ENCODE results near the gene RPTN. TPM values are rescaled to one million over a fixed set of nuclear protein-coding genes. Genes with fewer than 3 reads are reported as not detected.

RPTN gene
- total RNA-seq, 1 experiment from 2014 or later: not detected

DNA sequence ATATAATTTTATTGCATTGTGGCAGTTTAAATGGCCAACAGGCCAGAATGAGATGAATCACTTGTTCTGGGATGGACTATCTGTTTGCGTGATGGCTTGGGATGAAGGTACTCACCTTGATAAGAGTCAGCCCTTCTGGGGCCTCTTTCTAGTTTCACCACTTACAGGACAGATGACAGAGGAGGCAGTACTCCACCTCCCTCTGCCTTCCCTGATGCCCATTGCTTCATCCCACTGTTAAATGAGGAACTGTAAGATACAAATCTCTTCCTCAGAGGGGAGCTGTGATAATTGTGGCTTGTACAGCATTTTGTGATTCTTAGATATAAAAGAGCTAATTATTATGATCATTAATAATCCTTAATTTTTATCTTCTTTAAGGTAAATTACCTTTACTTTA lies 40.1 kb downstream of the RPTN start:
- Histone ChIP-seq H4K8ac (replicated peaks; ENCODE audit: insufficient read length, low read depth, low read length) (no peak overlapping the region), H3K18ac (ENCODE audit: insufficient read length, low read depth, low read length) (no peak overlapping the region), H3K14ac (ENCODE audit: insufficient read depth, low read length) (no peak overlapping the region), H3K4me2 (ENCODE audit: insufficient read depth, insufficient read length, low read length) (no peak overlapping the region), H2BK120ac (ENCODE audit: low read depth, low read length, poor library complexity, severe bottlenecking) (no peak overlapping the region), H3K9me3 (ENCODE audit: control insufficient read depth, low read depth, low read length) (peaks cover 30% of the 10 kb centered on the region), H2BK15ac (ENCODE audit: low read depth, low read length) (no peak overlapping the region), H3K23me2 (ENCODE audit: insufficient read length, low read depth, low read length, poor library complexity, severe bottlenecking) (no peaks in the 10 kb centered on the region), H2BK5ac (ENCODE audit: insufficient read length, low read length) (no peak overlapping the region), H2AK5ac (ENCODE audit: insufficient read length, low read length) (no peak overlapping the region), H3K23ac (ENCODE audit: insufficient read length, low read depth, low read length) (no peak overlapping the region), H3K79me1 (ENCODE audit: insufficient read depth, low read depth, low read length, poor library complexity, severe bottlenecking) (no peaks in the 10 kb centered on the region), H3K27ac (ENCODE audit: insufficient read length, low read depth, low read length) (no peak overlapping the region), H2BK20ac (ENCODE audit: low read depth, low read length, poor library complexity, severe bottlenecking) (no peak overlapping the region), H4K91ac (ENCODE audit: insufficient read length, low read depth, low read length) (no peak overlapping the region), H4K20me1 (ENCODE audit: control insufficient read depth, insufficient read depth, insufficient read length) (no peaks in the 10 kb centered on the region), H3K4me1 (ENCODE audit: insufficient read depth, low read length) (no peaks in the 10 kb centered on the region), H3K9ac (ENCODE audit: extremely low read depth, insufficient read length, low read length) (no peak overlapping the region), H3K27me3 (ENCODE audit: insufficient read depth, low read length) (no peaks in the 10 kb centered on the region; the same call in 1 of the 2 replicates), H2AFZ (ENCODE audit: low read length) (no peak overlapping the region), H2BK12ac (ENCODE audit: insufficient read length, low read depth, low read length) (no peak overlapping the region), H3K56ac (ENCODE audit: insufficient read length, low read depth, low read length) (no peak overlapping the region), H4K5ac (ENCODE audit: insufficient read length, low read depth, low read length) (no peak overlapping the region), H3K79me2 (ENCODE audit: insufficient read depth, low read length) (no peaks in the 10 kb centered on the region), H3T11ph (ENCODE audit: low read length) (no peak overlapping the region), H3K4ac (ENCODE audit: low read depth, low read length) (no peak overlapping the region)
- H3K27ac Mint-ChIP-seq: no peak overlapping the region
- WGBS (ENCODE audit: extremely low coverage, insufficient read length, low lambda C conversion rate): no CpG with 5 or more reads among the region's 1 CpG
- no peak for DNase-seq
- no peak for TF ChIP-seq CTCF (conservative IDR thresholded peaks at IDR 0.05)
- H3K36me3 Mint-ChIP-seq (ENCODE audit: insufficient read depth in 1 of 3, low read depth in 3 of 3): peaks cover 0 to 15% (median 0%) of the 10 kb centered on the region in 3 experiments; a peak in 2 of 7 replicates
- peaks cover 4% of the 10 kb centered on the region; the same call in 1 of the 2 replicates for H3K27me3 Mint-ChIP-seq (ENCODE audit: low read depth)
- no peak overlapping the region for H3K4me3 Mint-ChIP-seq
- H3K4me1 Mint-ChIP-seq: no peaks in the 10 kb centered on the region
- peaks cover 30 to 77% of the 10 kb centered on the region in 2 experiments for H3K9me3 Mint-ChIP-seq

Measured in H9 (cell line).